T47D (cell line): ENCODE results near the gene CDK3.

Experiments used
- DNase-seq, 2 experiments: peaks; one replicate each; pipeline versions ENCODE4 v3.0.0 to v3.0.0-alpha.2; 2011 to 2012; ENCODE audit warnings: low read depth in 1 of 2, low spot score in 1 of 2
- JUND ChIP-seq: IDR thresholded peaks from 2 replicates; pipeline ENCODE4 v1.6.1; 2012; ENCODE audit warnings: low read depth
- in situ Hi-C: cut with HindIII; loops from 2 replicates; pipeline ENCODE4 v1.10.0; 2016; ENCODE audit warnings: low sequenced_read_pairs, low pct_unique_long_range_greater_than_20kb

CDK3 gene

DNA sequence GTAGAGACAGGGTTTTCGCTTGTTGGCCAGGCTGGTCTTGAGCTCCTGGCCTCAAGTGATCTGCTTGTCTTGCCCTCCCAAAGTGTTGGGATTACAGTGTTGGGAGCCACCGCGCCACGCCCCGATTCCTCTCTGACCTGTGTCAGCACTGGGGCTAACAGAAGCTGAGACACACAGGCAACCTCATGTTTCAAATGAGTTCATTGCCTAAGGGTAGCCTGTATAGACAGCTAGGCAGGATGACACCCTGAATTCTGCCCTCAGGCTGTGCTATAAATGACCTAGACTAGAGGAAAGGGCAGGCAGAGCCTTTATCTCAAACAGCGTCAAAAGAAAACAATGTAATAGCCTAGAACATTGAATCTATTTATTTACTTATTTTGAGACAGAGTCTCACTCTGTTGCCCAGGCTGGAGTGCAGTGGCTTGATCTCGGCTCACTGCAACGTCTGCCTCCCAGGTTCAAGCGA, 2.3 kb upstream of the CDK3 start:
- in situ Hi-C loops: no loop called here
- DNase-seq: no peak
- no peak for TF ChIP-seq JUND

DNA sequence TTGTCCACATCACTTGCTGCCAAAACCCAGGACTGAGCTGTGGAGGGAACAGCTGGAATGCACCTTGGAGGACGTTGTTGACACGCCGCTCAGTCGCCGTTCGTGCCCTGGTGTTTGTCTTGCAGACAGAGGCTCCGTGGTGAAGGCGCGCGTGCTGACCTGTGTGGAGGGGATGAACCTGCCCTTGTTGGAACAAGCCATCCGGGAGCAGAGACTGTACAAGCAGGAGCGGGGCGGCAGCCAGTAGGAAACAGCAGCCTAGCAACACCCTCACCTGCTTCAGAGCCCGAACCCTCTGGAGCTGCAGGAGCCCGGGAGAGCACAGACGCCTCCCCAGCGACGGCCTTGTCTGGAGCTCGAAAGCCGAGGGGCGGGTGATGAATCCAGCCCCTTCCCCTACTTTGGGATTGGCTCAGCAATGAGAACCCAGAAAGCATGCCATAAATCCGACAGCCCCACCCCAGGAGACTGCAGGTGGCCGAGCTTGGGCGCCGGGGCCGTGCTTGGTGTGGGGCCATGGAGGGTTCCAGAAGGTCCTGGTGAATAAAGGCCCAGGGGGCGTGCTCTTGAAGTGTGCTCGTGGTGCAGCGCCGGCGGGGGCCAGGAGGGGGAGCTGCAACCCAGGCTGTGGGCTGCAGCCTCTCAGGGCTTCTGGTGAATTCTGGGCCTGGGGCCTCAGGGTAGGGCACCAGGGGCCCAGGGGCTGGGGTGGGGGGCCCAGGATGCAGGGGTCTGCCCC, 470 bp upstream of the CDK3 start:
- TF ChIP-seq JUND: no peak
- in situ Hi-C loops: no loop called here
- peak; percentile 74 to 88 for DNase-seq

DNA sequence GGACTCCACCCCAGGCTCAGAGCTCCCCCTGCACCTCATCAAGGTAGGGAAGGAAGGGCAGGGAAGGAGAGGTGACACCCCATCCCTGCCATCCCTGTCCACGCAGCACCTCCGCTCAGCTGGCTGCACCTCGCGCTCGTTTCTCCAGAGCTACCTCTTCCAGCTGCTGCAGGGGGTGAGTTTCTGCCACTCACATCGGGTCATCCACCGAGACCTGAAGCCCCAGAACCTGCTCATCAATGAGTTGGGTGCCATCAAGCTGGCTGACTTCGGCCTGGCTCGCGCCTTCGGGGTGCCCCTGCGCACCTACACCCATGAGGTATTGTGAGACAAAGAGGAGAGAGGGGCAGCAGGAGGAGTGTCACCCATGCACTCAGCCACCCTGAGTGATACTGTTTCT, 1.4 kb downstream of the CDK3 start:
- no peak for DNase-seq
- no peak for TF ChIP-seq JUND
- in situ Hi-C loops: no loop called here

DNA sequence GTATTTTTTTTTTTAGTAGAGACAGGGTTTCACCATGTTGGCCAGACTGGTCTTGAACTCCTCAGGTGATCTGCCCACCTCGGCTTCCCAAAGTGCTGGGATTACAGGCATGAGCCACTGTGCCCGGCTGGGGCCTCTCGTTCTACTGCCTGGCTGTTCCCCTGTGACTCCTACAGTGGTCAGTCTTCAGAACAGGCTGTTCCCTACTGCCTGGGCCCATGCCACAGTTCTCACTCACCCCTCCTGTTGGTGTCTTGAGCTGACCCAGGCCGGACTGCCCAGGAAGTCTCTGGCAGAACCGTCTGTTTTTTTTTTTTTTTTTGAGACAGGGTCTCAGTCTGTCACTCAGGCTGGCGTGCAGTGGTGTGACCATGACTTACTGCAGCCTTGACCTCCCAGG, 3.3 kb downstream of the CDK3 start:
- DNase-seq: no peak
- TF ChIP-seq JUND: no peak
- in situ Hi-C loops: no loop called here

DNA sequence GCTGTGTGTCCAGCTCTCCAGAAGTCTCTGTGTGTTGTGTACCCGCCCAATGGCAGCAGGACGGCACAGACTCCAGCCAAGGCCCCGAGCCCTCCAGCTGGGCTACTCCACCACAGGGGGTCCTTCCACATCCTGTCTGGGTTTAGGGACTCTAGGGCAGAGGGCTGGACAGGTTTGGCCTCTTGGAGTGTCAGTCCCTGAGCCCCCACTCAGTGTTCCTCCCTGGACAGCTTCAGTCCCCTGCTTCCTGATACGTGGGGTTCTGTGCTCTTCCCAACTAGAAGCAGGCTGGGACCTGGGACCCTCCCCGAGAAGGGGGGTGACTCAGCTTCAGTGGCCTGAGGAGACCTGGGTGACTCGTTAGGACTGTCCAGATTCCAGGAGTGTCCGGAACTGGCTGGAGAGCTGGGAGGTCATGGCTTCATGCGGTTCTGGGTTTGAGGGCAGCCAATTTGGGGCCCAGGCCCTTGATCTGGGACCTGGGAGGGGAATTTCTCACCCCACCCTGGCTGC, 4.2 kb downstream of the CDK3 start:
- DNase-seq: no peak
- TF ChIP-seq JUND: no peak
- in situ Hi-C loops: no loop called here

DNA sequence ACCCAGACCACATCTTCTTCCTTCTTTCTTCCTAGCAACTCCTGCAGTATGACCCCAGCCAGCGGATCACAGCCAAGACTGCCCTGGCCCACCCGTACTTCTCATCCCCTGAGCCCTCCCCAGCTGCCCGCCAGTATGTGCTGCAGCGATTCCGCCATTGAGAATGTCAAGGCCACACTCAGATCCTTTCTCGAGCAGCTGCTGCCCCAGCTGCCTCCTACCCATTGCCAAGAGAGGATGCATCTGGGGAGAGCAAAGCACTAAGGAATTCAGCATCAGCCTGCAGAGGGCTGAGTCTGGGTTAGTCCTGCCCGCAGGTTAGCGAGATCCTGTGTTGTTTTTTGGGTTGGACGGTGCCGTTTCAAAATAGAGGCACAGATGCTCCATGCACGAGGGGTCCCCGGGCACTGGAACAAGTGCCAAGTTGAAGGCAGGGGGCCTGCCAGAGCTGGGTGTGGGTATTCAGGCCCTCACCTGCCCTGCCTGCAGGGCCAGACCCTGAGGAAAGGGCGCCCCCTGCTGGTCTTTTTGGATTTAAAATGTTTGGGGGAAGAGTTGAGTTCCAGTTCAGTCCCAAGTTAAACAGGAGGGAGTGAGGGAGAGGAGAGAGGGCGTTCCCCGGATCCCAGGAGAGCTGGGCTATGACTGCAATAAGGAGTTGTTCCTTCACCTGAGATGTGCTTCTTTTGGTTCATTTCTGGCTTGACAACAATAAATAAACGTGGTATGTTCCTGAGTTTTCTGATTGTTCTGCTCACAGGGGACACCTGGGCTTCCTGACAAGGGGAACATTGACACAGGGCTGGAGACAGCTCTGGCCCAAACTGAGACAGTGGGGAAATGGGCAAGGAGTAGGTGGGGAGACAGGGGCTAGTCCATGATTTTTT, 4.9 kb downstream of the CDK3 start:
- in situ Hi-C loops: no loop called here
- TF ChIP-seq JUND: no peak
- DNase-seq: peak; percentile 78 to 84

DNA sequence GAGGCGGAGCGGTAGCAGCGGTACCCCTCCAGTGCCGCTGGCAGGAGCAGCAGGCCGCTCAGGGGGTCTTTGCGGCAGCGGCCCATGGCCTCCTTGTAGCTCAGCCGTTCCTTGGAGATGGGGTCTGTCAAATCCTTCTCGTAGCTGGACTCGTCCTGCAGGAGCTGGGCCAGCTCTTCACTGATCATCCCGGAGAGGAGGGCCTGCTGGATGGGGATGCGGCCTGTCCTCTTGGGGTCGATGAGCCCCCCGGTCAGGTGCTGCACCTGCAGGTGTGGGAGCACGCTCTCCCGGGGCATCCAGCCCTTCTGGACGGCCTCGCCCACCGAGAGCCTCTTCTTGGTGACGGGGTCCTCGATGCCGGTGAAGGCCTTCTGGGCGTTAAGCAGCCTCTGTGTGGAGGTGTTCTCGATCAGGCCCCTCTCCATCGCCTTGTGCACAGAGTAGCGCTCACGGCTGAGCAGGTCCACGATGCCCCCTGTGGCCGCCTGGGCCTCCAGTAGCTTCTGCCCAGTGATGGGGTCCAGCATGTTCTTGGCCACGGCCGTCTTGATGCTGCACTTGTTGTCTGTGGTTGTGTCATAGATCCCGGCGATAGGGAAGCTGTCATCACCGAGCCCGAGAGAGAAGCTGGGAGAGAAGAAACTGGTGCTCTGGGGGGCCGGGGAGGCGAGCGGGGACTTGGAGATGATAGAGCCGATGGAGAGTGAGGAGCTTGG, 6.6 kb downstream of the CDK3 start:
- in situ Hi-C loops: no loop called here
- DNase-seq: no peak
- no peak for TF ChIP-seq JUND

DNA sequence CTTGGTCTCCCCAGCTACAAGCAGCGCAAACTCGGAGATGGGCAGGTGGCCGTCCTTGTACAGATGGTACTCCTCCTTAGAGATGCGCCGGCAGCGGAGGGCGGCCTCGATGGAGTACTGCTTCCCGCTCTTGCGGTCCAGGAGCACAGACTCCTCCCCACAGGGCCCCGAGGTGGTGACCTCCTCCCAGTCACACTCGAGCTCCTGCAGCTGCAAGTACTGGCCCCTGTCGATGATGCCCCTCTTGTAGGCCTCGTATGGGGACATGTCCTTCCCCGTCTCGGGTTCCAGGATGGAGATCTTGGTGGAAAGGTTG, 7.2 kb downstream of the CDK3 start:
- in situ Hi-C loops: no loop called here
- no peak for TF ChIP-seq JUND
- no peak for DNase-seq

DNA sequence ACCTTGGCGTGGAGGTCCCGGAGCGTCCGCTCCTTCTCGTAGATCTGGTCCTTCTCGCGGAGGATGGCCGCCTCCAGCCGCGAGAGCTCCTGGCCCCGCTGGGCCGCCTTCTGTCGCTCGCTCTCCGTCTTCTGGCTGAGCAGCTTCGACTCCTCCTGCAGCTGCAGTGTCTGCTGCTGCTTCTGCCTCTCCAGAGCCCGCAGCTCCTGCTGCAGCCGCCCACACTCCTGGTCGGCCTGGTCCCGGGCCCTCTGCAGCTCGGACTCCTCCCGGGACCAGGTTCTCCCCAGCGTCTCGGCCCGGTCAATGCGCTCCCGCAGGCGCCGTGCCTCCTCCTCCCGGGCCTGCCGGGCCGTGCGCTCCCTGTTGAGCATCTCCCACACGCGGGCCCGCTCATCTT, 7.6 kb downstream of the CDK3 start:
- in situ Hi-C loops: no loop called here
- DNase-seq: no peak
- no peak for TF ChIP-seq JUND

DNA sequence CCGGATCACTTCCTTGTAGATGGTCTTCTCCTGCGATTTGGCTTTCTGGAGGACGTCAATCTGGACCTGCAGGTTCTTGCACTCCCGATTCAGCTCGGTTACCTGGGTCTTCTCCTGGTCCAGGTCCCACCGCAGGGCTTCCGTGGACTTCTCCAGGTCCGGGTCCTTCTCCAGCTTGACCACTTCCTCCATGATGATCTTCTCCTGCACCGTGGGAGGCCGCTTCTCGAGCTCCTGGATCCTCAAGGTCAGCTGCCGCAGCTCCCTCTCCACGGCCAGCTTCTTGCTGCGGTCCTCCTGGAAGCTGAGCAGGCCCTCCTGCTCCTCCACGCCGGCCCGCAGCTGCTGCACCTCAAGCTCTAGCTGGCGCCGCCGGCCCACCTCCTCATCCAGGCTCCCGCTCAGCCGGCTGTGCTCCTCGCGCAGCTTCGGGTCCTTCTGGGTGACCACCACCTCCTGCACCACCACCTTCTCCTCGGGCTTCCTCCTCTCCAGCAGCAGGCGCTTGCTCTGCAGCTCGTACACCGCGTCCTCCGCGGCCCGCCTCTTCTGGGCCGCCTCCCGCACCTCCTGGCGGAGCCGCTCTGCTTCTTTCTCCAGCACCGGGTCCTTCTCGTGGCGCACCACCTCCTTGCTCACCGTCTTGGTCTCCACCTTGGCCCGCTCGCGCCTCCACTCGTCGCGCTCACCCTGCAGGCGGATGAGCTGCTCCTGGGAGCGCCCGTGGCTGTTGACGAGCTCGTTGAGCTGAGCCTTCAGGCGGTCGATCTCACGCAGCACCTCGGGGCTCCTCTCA, 8.2 kb downstream of the CDK3 start:
- in situ Hi-C loops: no loop called here
- DNase-seq: no peak
- TF ChIP-seq JUND: no peak

DNA sequence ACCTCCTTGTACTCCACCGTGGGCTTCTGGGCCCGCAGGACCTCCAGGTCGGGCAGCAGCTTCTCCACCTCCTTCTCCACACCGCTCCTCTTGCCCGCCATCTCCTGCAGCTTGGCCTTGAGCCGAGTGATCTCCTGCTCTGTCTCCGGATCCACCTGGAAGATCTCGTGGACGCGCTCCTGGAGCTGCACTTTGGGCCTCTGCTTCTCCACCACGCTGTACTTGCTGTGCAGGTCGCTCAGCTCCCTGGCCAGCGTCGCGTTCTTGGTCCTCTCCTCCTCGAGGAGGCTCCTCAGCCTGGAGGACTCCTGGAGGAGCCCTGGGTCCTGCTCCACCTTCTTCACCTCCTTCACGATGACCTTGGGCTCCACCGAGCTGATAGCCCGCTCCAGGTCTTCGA, 8.8 kb downstream of the CDK3 start:
- in situ Hi-C loops: no loop called here
- TF ChIP-seq JUND: no peak
- no peak for DNase-seq

DNA sequence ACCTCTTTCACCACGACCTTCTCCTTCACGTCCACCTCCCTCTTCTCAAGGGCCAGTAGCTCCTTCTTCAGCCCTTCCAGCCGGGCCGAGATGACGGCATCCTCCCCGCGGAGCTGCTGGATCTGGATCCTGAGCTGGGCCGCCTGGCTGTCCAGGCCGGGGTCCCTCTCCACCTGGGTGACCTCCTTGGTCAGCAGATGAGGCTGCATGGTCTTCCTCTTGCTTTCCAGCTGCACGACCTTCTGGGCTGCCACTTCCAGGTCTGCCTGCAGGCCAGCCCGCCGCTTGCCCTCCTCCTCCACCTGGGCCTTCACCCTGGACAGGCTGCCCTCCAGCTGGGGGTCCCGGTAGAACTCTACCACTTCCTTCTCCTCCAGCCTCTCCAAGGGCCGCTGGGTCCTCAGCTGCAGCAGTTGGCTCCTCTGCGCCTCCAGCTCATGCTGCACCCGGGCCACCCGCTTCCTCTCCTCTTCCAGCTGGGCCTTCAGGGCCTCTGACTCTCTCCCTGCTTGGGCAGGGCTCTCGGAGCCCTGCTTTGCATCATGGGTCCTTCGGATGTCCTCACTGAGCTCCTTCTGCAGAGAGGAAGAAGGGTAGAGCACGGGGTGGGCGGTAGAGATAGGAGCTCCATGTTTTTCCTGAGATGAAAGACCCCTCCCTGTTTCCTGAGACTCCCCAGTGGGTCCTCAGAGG, 9.5 kb downstream of the CDK3 start:
- DNase-seq: no peak
- in situ Hi-C loops: no loop called here
- no peak for TF ChIP-seq JUND
